HG03460 (cell line): Measurements from ENCODE around the gene MED27.

Experiments
- ATAC-seq: cut with Tn5 transposase; IDR thresholded peaks from one replicate; pipeline ENCODE4 v1.9.1; 2021; ENCODE audit not compliant: unreplicated experiment

MED27 gene

DNA sequence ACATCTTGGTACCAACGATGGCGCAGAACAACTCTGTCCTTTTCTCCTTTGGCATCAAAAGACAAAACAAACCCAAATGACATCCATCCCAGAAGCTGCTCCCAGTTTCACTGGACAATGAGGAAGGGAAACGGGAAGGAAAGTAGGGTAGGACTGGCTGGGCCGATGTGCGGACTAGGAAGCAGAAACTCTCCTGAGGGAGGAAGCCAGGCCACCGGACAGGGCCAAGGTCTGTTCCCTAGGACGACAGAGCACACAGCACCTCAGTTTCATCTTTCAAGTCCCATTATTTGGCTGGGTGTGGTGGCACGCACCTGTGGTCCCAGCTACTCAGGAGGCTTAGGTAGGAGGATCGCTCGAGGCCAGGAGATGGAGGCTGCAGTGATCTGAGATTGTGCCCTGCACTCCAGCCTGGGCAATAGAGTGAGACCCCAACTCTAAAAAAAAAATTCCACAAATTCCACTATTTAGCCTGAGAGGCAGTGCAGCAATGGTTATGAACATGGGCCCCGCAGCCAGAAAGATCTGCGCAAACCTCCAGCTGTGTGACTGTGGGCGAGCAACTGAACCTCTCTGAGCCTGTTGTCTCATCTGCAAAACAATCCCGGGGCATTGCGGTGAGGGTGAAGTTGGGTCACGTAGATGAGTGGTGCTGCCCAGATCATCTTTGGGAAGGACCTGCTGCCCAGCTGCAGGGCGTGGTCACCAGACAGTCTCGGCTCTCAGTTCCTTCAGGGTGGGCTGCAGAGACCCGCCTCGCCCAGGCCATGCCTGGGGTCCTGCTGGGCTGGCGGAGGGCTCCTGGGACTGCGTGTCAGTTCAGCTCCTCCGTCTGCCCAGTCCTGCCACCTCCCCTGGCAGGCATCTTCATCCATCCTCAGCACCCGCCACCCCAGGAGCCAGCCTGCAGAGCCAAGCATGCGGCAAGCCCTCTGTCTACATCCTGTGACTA lies 238.6 kb downstream of the MED27 start:
- ATAC-seq, result no peak

DNA sequence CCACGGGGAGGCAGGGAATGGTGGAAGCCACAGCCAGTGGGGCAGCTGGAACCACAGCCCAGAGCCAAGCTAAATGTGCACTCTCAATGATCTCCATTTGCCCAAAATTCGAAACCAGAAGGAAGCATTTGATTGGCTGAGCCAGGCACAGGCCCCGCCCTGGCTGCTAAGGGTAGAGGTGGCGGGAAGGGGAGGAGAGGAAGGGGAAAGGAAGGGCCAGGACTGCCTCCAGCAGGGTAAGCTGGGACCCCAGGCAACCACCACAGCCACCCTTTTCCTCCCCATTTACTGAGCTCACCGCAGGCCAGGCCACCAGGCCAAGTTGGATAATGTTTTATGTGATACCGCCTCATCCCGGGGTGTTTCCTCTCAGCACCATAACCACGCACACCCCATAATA lies 239.4 kb downstream of the MED27 start:
- ATAC-seq, result no peak

DNA sequence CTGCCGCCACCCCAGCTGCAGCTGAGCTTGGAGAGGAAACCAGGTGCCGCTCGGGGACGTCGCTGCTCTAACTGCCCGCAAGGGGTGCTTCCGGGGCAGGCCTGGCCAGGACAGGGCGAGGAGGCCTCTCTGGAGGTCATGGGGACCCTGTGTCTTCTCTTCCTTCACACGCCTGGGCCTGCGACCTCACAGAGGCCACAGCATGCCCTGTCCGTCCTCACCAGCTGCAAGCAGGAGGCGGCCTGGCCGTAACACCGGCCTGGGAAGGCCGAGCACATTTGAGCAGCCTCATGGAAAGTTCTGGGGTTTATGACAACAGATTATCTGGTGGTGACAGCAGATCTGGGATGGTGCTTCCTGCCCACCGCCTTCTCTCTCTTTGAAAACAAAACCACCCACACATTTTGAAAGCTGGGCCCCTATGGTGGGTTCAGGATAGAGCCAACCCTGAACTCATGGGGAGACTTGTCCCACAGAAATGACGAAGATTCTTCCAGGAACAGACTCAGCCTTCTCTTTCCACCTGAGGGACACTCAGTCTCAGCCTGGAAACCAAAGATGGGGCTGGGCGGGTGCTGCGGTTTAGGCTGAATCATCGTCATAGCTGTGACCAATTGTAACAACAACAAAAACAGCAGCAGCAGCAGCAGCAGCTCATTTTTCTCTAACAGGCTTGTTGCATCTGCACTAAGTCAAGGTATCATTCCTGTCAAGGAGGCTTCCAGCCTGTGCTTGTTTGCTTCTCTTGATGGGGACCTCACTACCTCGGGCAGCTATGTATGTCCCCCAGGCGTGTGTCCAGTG lies 240.2 kb downstream of the MED27 start:
- ATAC-seq, result no peak

DNA sequence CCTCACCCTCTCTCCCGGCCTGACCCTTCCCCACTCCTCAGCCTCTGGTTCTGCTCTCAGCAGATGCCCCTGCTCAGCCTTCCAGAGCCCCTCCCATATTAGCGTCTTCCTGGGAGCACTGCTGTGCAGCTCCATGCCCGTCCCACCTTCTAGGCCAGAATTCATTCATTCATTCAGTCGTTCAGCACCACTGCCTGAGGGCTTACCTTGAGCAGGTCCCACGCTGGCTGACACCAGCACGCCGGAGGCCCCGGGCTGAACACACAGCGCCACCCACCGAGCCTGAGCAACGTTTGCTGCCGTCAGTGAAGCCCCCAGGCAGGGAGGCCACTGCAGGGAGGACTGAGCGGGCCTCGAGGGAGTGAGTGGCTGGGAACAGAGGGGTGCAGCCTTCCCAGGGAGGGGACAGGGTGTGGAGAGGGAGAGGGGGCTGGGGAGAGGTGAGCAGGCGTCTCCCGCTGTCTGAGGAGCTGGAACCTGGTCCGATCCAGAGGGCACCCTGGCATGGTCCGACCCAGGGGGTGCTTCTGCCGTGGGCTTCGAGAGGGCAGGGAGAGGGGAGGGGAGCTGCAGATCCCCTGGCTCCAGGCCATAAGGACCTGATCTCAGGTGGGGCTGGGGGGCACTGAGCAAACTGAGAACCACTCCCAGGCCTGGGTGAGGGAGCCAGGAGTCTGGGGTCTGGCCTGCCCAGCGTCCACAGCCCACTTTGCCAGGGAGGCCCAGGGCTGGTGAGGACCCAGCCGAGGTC lies 241.0 kb downstream of the MED27 start:
- ATAC-seq, result no peak

DNA sequence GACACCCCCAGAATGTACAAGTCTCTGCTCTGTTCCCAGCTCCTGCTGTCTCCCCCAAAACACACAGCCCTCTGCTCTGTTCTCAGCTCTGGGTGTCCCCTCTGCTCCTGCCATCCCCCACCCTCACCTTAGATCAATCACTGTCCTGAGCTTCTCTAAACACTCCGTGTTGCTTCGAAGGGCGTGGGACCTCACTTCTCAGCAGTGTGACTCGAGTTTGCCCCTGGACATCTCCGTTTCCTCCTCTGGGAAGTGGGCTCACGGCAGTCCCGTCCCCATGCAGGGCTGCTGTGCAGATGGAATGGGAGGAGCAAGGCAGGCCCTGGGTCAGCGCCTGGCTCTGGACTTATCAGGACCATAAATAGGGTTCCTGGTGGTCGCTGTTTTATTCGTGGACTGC lies 241.8 kb downstream of the MED27 start:
- ATAC-seq, result no peak

DNA sequence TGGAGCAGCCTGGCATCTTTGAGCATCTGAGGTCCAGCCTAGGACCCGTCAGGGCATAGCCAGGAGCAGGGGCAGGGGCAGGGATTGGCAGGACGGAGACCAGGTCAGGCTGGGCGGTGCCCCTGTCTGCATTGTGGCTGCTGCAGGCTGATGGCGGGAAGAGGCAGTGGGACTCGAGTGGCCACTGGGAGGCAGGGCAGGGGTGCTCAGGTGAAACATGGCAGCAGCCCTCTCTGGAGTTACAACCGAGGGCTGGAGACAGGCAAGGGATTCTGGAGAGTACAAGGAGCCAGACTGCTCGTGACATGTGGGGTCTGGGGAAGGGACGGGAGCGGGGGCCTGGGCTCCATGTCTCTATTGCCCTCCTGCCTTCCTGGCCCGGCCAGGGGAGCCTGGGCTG lies 242.4 kb downstream of the MED27 start:
- no peak for ATAC-seq

DNA sequence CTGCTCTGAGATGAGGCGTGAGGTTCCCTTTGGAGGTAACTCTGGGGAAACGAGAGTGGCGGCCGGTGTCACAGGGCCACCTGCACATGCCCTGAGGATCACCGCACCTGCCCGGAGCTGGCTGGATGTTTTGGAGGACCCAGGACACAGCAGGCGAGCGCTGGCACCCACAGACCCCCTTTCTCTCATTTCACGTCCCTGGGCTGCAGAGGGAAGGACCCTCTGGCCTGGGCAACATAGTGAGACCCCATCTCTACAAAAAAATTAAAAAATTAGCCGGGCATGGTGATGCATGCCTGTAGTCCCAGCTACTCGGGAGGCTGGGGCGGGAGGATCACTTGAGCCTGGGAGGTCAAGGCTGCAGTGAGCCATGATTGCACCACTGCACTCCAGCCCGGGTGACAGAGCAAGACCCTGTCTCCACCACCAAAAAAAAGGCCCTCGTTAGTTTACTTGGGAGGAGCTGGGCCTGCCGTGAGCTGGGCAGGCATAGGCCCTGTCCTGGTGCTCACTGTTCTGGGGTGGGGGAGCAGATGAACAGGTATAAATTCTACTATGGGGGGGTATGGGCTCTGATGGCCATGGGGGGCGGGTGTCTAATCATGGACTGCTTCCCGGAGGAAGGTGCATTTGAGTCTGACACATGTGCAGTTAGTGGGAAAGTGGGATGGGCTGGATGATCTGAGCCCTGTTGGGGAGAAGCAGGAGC lies 242.9 kb downstream of the MED27 start:
- no peak for ATAC-seq

DNA sequence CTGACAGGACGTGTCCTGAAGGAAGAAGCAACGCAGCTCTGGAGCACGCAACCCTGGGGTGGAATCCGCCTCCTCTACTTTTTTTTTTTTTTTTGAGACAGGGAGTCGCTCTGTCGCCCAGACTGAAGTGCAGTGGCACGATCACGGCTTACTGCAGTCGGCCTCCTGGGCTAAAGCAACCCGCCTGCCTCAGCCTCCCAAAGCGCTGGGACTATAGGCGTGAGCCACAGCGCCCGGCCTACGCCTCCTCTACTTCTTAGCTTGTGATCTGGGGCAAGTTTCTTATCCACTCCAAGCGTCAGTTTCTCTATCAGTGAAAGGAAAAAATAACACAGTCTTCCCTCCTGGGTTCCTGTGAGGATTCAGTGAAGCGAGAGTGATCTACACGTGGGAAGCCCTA lies 243.6 kb downstream of the MED27 start:
- no peak for ATAC-seq

DNA sequence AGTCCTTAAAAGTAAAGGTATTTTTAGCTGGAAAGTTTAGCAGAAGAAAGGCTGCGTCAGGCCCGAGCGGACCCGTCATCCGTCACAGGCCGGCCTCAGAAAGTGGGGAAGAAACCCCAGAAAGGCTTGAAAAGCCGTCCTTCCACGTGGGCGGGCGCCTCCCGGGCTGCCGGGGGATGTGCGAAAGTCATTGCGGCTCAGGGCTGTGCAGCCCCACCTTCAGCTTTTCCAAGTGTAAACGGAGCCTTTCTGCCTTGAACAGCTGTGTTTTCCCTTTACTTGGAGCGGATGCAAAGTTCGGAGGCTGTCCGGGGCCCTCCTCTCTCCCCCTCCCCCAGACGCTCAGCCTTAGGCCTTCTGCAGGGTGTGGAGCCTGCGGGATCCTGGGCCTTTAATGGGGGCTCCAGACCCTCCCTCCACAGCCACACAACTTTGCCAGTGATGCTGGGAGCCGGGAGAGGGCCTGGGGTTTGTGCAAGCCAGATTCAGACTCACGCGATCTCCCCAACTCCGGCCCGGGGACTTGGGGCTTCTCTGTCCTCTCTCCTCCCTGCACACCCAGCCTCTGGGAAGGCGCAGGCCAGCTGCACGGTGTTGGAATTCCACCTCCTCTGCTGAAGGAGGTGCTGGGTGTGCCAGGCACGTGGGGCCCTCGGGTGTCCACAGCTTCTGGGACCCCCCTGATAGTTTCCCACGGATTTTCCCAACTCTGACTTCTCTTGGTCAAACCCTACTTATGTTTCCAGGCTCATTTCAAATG lies 244.3 kb downstream of the MED27 start:
- ATAC-seq, result no peak

DNA sequence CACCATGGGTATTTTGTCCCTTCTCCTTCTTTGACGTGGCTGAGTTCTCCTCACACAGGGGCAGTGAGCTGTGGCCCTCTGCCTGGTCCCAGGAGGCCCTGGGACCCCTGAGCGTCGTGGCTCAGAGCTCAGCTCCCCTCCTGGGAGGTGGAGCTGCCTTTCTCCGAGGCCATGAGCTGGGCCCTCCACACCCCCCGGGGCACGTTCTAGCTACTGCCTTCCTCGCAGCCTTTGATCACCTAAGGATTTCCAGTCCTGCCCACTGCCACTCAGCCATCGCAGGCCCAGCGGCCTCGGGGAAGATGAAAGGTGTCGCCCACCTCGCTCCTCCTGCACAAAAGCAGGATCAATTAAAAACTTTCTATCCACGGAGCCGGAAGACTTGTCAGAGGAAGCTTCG lies 244.9 kb downstream of the MED27 start:
- no peak for ATAC-seq

DNA sequence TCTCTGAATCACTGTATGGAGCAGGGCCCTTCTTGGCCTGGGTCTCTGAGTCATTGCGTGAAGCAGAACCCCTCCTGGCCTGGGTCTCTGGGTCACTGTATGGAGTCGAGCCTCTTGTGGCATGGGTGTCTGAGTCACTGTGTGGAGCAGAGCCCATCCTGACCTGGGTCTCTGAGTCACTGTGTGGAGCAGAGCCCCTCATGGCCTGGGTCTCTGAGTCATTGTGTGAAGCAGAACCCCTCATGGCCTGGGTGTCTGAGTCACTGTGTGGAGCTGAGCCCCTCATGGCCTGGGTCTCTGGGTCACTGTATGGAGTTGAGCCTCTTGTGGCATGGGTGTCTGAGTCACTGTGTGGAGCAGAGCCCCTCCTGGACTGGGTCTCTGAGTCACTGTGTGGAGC lies 245.8 kb downstream of the MED27 start:
- ATAC-seq, result no peak

DNA sequence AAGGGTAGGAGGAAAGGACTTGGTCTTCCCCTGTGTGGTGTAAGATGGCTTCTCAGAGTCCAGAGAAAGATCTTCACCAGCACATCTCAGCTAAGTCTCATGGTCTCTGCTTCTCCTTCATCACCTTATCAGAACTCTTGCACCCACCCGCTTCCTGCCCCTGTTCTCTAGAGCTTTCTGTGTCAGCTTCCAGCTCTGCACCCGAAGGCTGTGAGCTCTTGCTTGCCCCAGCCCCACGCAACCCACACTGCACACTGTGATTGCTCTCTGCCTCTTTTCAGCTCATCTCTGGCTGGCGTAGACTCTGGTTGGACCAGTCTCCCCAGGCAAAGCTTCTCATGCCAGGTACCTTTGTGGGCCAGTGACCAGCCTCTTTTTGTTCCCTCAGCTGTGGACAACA lies 246.6 kb downstream of the MED27 start:
- no peak for ATAC-seq

DNA sequence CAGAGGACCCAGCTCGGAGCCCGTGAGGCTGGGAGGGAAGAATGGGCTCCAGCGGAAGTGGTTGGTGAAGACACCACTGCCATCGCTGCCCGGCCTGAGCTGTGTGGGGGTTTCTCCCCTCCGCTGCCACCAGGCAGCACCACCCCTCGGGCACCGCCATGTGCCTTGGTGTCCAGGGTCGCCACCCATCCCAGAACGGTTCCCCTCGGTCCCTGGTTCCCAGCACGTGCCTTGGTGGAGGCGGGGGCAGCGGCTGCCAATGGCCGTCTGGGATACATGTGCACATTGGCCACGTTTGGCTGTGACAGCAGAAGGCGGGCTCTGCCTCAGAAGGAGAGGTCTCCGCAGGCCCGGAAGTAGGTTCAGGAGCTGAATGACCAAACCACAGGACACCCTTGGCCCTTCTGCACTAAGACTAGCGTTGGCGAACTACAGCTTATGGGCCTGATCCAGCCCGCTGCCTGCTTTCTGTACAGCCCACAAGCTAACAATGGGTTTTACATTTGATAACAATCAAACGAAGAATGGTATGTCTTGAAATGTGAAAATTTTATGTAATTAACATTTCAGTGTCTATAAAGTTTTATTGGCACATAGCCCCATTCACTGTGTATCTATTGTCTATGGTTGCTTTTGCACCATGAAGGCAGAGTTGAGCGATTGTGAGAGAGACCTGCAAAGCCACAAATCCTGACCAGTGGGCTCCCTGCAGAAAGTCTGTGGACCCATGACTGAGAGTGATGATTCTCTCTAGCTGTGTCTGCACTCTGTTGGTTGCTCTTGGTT lies 248.1 kb downstream of the MED27 start:
- ATAC-seq, result no peak

DNA sequence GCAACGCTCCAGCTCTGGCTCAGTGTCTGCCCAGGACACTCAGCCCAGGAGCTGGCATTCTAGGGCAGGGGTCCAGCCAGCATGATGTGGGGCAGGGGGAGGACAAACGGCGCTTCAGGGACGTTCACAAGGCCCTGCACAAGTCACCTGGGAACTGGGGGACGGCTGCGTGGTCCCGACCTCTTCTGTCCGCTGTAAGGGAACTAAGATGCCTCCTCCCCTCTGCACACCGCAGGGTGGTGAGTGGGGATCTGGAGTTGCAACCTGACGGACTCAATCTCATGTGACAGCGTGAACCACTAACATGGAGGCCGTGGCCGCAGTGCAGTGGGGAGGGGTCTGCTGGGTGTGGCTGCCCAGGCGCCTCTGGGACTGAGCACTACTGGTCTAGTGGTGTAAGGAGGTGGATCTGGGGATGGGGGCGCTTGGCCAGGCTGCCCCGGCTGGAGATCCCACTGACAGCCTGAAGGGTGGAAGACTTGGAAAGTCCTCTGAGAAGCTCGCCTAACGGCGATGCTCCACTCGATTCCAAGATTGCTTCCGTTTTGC lies 251.8 kb downstream of the MED27 start:
- no peak for ATAC-seq

DNA sequence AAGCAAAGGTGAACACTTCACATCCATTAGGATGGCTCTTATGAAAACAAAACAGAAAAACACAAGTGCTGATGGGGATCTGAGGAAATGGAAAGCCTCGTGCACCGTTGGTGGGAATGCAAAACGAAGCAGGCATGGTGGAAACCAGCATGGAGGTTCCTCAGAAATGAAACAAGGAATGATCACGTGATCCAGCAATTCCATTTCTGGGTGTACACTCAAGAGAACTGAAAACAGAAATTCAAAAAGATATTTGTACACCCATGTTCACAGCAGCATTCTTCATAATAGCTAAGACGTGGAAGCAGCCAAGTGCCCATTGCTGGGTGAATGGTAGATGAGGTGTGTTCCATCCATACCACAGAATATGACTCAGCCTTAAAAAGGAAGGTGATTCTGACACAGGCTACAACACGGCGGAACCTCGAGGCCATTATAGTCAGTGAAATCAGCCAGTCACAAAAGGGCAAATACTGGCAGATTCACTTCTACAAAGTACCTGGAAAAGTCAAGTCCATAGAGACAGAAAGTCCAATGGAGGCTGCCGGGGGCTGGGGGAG lies 252.6 kb downstream of the MED27 start:
- no peak for ATAC-seq

DNA sequence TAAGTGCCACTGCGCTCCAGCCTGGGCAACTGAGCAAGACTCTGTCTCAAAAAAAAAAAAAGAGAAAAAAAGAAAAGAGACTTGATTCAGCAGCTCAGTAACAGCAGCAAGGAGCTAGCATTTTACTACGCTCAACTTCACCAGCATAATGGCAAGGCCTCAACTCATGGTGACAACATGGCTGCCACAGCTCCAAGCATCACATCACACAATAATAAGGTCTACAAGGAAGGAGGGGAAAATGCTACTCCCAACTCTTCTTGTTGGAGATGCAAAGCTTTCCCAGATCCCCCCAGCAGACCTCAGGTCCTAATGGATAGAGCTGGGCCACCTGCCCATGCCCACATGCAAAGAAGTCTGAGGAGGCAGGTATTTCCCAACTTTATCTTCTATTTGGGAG lies 253.6 kb downstream of the MED27 start:
- no peak for ATAC-seq

DNA sequence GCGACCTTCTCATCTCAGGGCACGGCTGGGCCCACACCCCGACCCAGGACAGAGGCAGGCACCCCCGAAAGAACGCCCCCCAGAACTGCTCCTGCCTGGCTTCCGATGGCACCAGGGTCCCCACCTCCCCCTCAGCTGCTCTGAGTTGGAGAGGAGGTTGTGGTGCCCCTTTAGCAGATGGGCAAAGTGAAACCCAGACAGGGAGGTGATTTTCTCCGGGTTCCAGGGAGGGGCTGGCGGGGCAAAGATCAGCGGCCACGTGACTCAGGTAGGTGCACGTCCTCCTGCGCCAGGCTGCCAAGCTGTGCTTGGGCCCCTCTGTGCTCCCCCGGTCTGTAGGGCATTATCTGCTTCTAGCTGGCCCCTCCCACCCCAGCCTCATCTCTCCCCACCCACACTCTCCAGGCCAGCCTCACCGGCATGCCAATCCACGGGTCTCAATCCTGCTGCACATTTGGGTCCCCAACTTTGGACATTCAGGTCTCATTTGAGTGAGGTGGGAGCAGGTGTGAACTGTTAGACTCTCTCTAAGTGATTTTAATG lies 254.6 kb downstream of the MED27 start:
- no peak for ATAC-seq

DNA sequence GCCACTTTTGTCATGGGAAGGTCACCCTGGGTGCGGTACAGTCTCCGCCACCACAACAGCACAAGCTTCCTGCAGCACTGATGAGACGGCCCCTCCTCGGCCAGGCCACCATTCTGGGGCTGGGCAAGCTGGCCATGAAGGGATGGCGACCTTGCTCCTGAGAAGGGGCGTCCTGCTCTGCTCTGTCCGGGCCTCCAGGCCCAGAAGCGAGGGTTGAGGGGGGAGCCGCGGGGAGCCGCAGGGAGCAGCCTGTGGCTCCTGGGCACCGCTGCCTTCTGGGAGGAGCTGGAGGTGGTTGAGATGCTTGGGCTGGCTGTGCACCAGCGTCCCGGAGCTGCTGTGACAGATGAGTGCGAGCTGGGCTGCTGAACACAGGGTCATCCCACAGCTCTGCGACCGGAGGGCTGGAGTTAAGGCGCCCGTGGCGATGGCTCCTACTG lies 255.5 kb downstream of the MED27 start:
- ATAC-seq, result no peak
